Measurements from ENCODE around the gene TAF5L.

GRCh38 chr1:229582715-229583114 lies 43.2 kb downstream of the TAF5L start:
- TF ChIP-seq, protein P1, sequence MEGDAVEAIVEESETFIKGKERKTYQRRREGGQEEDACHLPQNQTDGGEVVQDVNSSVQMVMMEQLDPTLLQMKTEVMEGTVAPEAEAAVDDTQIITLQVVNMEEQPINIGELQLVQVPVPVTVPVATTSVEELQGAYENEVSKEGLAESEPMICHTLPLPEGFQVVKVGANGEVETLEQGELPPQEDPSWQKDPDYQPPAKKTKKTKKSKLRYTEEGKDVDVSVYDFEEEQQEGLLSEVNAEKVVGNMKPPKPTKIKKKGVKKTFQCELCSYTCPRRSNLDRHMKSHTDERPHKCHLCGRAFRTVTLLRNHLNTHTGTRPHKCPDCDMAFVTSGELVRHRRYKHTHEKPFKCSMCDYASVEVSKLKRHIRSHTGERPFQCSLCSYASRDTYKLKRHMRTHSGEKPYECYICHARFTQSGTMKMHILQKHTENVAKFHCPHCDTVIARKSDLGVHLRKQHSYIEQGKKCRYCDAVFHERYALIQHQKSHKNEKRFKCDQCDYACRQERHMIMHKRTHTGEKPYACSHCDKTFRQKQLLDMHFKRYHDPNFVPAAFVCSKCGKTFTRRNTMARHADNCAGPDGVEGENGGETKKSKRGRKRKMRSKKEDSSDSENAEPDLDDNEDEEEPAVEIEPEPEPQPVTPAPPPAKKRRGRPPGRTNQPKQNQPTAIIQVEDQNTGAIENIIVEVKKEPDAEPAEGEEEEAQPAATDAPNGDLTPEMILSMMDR (IDR thresholded peaks at IDR 0.05) = no peak
- TF ChIP-seq POLR2A (IDR thresholded peaks at IDR 0.05) = no peak

Measured in esophagus squamous epithelium (tissue), 4 donors.